Activated naive CD8-positive, alpha-beta T cell treated with anti-CD3 and anti-CD28 coated beads, Interleukin-2, amount 50 U/mL, for 24 hours (primary cell): Measurements from ENCODE around the gene DUOXA2.

ENCODE experiments used
- ATAC-seq: fragments of 150-1000 bp; cut with Tn5 transposase; one replicate; pipeline ENCODE4 v1.10.0; 2021
- DNase-seq: peaks from one replicate; pipeline ENCODE4 v3.0.0; 2021
- H3K27ac Mint-ChIP-seq: one replicate; pipeline ENCODE4 v1.8.0; 2021; ENCODE audit warnings: mild to moderate bottlenecking, mixed read lengths
- H3K27me3 Mint-ChIP-seq: one replicate; pipeline ENCODE4 v1.8.0; 2021; ENCODE audit warnings: mixed read lengths
- H3K36me3 Mint-ChIP-seq: one replicate; pipeline ENCODE4 v1.8.0; 2021; ENCODE audit warnings: low read depth, mixed read lengths
- H3K4me1 Mint-ChIP-seq: one replicate; pipeline ENCODE4 v1.8.0; 2021; ENCODE audit warnings: mixed read lengths
- H3K4me3 Mint-ChIP-seq: one replicate; pipeline ENCODE4 v1.8.0; 2021; ENCODE audit warnings: mild to moderate bottlenecking, moderate library complexity, mixed read lengths
- H3K9me3 Mint-ChIP-seq: one replicate; pipeline ENCODE4 v1.8.0; 2021; ENCODE audit warnings: mixed read lengths

Gene DUOXA2

DNA sequence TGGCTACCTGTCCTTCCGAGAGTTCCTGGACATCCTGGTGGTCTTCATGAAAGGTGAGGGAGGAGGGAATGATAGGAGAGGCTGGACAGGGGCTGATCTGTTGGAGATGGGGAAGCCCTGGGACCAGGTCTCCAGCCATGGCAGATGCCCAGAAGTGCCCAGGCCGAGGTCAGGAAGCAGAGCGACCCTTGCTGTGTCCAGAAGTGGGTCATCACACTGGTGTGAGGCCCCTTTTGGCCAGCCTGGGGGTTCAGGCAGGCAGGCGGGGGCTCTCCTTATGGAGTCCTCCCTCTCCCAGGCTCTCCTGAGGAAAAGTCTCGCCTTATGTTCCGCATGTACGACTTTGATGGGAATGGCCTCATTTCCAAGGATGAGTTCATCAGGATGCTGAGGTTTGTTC lies 33.5 kb downstream of the DUOXA2 start:
- H3K4me3 Mint-ChIP-seq: no peak overlapping the region
- peaks cover 2% of the 10 kb centered on the region for H3K36me3 Mint-ChIP-seq
- no peaks in the 10 kb centered on the region for H3K9me3 Mint-ChIP-seq
- no peak for DNase-seq
- H3K27me3 Mint-ChIP-seq: no peaks in the 10 kb centered on the region
- ATAC-seq: no peak
- H3K27ac Mint-ChIP-seq: no peak overlapping the region
- H3K4me1 Mint-ChIP-seq: no peaks in the 10 kb centered on the region

GRCh38 chr15:45148076-45149059 lies 34.2 kb downstream of the DUOXA2 start:
- ATAC-seq: no peak
- H3K27ac Mint-ChIP-seq: no peak overlapping the region
- DNase-seq: no peak
- H3K4me3 Mint-ChIP-seq: no peak overlapping the region
- H3K4me1 Mint-ChIP-seq: no peaks in the 10 kb centered on the region
- no peaks in the 10 kb centered on the region for H3K9me3 Mint-ChIP-seq
- H3K36me3 Mint-ChIP-seq: peaks cover 2% of the 10 kb centered on the region
- H3K27me3 Mint-ChIP-seq: no peaks in the 10 kb centered on the region

DNA sequence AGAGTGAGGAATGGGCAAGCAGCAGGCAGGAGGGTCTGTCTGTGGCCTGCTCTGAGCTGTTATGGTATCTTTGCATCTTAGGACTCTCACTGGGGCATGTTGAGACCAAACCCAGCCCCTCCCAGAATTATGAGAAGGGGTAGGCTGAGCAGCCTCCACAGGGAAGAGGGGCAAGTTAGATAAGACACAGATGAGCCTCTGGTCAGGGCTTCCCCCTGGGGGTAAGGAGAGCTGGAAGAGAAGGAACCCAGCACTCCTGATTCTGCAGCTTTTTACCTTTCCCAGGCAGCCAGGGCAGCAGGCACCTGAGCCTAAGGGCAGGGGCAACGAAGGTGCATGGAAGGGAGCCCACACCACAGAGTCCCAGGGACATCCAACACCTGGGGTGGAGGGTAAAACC lies 34.9 kb downstream of the DUOXA2 start:
- no peak overlapping the region for H3K27ac Mint-ChIP-seq
- no peak overlapping the region for H3K4me3 Mint-ChIP-seq
- ATAC-seq: no peak
- no peaks in the 10 kb centered on the region for H3K9me3 Mint-ChIP-seq
- DNase-seq: no peak
- H3K27me3 Mint-ChIP-seq: no peaks in the 10 kb centered on the region
- H3K4me1 Mint-ChIP-seq: no peaks in the 10 kb centered on the region
- peaks cover 2% of the 10 kb centered on the region for H3K36me3 Mint-ChIP-seq

GRCh38 chr15:45150481-45150880 lies 36.4 kb downstream of the DUOXA2 start:
- H3K36me3 Mint-ChIP-seq: peaks cover 2% of the 10 kb centered on the region
- H3K9me3 Mint-ChIP-seq: no peaks in the 10 kb centered on the region
- no peaks in the 10 kb centered on the region for H3K4me1 Mint-ChIP-seq
- H3K4me3 Mint-ChIP-seq: no peak overlapping the region
- no peaks in the 10 kb centered on the region for H3K27me3 Mint-ChIP-seq
- DNase-seq: no peak
- no peak for ATAC-seq
- no peak overlapping the region for H3K27ac Mint-ChIP-seq

DNA sequence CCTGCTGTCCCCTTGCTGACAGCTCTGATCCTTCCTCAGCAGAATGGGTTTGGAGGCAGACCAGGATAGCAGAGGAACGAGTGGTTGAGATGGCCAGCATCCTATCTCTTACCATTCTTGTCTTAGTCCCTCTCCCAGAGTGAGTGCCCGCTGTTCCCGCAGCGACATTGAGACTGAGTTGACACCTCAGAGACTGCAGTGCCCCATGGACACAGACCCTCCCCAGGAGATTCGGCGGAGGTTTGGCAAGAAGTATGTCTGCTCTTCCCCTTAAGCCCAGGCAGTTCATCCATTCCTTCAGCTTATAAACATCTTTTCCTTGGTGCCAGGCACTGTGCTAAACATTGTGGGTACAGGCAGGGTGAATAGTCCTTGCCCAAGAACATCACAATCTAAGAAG lies 36.9 kb downstream of the DUOXA2 start:
- Mint-ChIP-seq H3K4me3 (no peak overlapping the region), H3K27ac (no peak overlapping the region), H3K36me3 (peaks cover 2% of the 10 kb centered on the region), H3K9me3 (no peaks in the 10 kb centered on the region), H3K4me1 (no peaks in the 10 kb centered on the region), H3K27me3 (no peaks in the 10 kb centered on the region)
- DNase-seq (no peak), ATAC-seq (no peak)

GRCh38 chr15:45151998-45152828 lies 38.1 kb downstream of the DUOXA2 start:
- no peaks in the 10 kb centered on the region for H3K27me3 Mint-ChIP-seq
- peaks cover 2% of the 10 kb centered on the region for H3K36me3 Mint-ChIP-seq
- ATAC-seq (no peak), DNase-seq (no peak)
- H3K4me3 Mint-ChIP-seq: no peak overlapping the region
- no peak overlapping the region for H3K27ac Mint-ChIP-seq
- no peaks in the 10 kb centered on the region for H3K9me3 Mint-ChIP-seq
- H3K4me1 Mint-ChIP-seq: no peaks in the 10 kb centered on the region

- DNase-seq: no peak
- peaks cover 2% of the 10 kb centered on the region for H3K36me3 Mint-ChIP-seq
- no peak overlapping the region for H3K27ac Mint-ChIP-seq
- H3K4me3 Mint-ChIP-seq: no peak overlapping the region
- no peaks in the 10 kb centered on the region for H3K4me1 Mint-ChIP-seq
- no peaks in the 10 kb centered on the region for H3K9me3 Mint-ChIP-seq
- no peak for ATAC-seq
- no peaks in the 10 kb centered on the region for H3K27me3 Mint-ChIP-seq
Measured at GRCh38 chr15:45155739-45156138, 41.6 kb downstream of the DUOXA2 start.

GRCh38 chr15:45156744-45157455 lies 42.8 kb downstream of the DUOXA2 start:
- ATAC-seq: no peak
- no peaks in the 10 kb centered on the region for H3K27me3 Mint-ChIP-seq

DNA sequence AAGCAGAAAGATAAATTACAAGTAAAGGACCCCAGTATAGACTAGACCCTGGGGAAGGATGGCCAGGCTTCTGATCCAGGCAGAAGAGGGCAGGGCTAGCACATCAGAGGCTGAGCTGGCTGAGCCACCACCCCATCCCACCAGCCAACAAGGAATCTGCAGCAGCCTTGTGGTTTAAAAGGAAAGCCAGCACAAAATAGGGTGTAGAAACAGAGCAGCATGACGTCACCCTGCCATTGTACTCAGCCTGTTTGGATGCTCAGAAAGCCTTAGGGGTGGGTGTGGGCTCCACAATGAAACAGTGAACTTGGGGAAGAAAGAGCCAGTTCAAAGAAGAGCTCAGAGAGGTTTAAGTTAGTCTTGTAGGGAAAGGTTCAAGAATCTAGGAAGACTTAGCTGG lies 43.8 kb downstream of the DUOXA2 start:
- H3K4me1 Mint-ChIP-seq: peaks cover 1% of the 10 kb centered on the region
- no peaks in the 10 kb centered on the region for H3K9me3 Mint-ChIP-seq
- no peaks in the 10 kb centered on the region for H3K36me3 Mint-ChIP-seq
- ATAC-seq (no peak), DNase-seq (no peak)
- H3K4me3 Mint-ChIP-seq: no peak overlapping the region
- no peak overlapping the region for H3K27ac Mint-ChIP-seq
- no peaks in the 10 kb centered on the region for H3K27me3 Mint-ChIP-seq

More at GRCh38 chr15:45156744-45157455, 42.8 kb downstream of the DUOXA2 start:
- no peaks in the 10 kb centered on the region for H3K4me1 Mint-ChIP-seq
- H3K36me3 Mint-ChIP-seq: peaks cover 2% of the 10 kb centered on the region
- no peak for DNase-seq
- H3K4me3 Mint-ChIP-seq: no peak overlapping the region
- no peaks in the 10 kb centered on the region for H3K9me3 Mint-ChIP-seq
- peak overlapping the region; percentile 10 for H3K27ac Mint-ChIP-seq

DNA sequence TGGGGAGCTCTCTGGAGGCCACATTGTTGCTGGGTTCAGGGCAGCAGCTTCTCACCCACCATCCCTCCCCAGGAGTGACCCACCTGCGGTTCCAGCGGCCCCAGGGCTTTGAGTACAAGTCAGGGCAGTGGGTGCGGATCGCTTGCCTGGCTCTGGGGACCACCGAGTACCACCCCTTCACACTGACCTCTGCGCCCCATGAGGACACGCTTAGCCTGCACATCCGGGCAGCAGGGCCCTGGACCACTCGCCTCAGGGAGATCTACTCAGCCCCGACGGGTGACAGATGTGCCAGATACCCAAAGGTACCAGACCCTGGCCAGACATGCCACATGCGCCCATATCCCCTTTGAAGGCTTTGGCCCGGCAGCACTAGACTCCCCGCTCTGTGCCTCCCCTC lies 47.5 kb downstream of the DUOXA2 start:
- no peak overlapping the region for H3K27ac Mint-ChIP-seq
- H3K4me1 Mint-ChIP-seq: peaks cover 14% of the 10 kb centered on the region
- H3K27me3 Mint-ChIP-seq: no peaks in the 10 kb centered on the region
- no peak for DNase-seq
- ATAC-seq: no peak
- H3K36me3 Mint-ChIP-seq: no peaks in the 10 kb centered on the region
- no peak overlapping the region for H3K4me3 Mint-ChIP-seq
- H3K9me3 Mint-ChIP-seq: no peaks in the 10 kb centered on the region

GRCh38 chr15:45162771-45163507 lies 48.8 kb downstream of the DUOXA2 start:
- Mint-ChIP-seq H3K27ac (no peak overlapping the region), H3K36me3 (no peaks in the 10 kb centered on the region), H3K4me1 (peaks cover 14% of the 10 kb centered on the region), H3K4me3 (no peak overlapping the region), H3K27me3 (no peaks in the 10 kb centered on the region), H3K9me3 (no peaks in the 10 kb centered on the region)
- DNase-seq (peak; percentile 69), ATAC-seq (peak; percentile 34)

- H3K27ac Mint-ChIP-seq: no peak overlapping the region
- H3K9me3 Mint-ChIP-seq: no peaks in the 10 kb centered on the region
- ATAC-seq (no peak), DNase-seq (no peak)
- no peaks in the 10 kb centered on the region for H3K27me3 Mint-ChIP-seq
- no peaks in the 10 kb centered on the region for H3K36me3 Mint-ChIP-seq
- H3K4me3 Mint-ChIP-seq: no peak overlapping the region
- H3K4me1 Mint-ChIP-seq: peaks cover 14% of the 10 kb centered on the region
Measured at GRCh38 chr15:45163508-45163856, 49.4 kb downstream of the DUOXA2 start.

- ATAC-seq: no peak
- DNase-seq: no peak
- no peaks in the 10 kb centered on the region for H3K9me3 Mint-ChIP-seq
- H3K27ac Mint-ChIP-seq: no peak overlapping the region
- no peaks in the 10 kb centered on the region for H3K36me3 Mint-ChIP-seq
- no peaks in the 10 kb centered on the region for H3K27me3 Mint-ChIP-seq
- no peak overlapping the region for H3K4me3 Mint-ChIP-seq
- peaks cover 14% of the 10 kb centered on the region for H3K4me1 Mint-ChIP-seq
Measured at GRCh38 chr15:45164914-45165313, 50.8 kb downstream of the DUOXA2 start.

- Mint-ChIP-seq H3K4me3 (peak overlapping the region; percentile 72), H3K36me3 (no peaks in the 10 kb centered on the region), H3K9me3 (no peaks in the 10 kb centered on the region), H3K27ac (peak overlapping the region; percentile 49), H3K4me1 (peaks cover 14% of the 10 kb centered on the region), H3K27me3 (no peaks in the 10 kb centered on the region)
- no peak for DNase-seq
- ATAC-seq: no peak
Measured at GRCh38 chr15:45165536-45165935, 51.4 kb downstream of the DUOXA2 start.
